ENCODE results near the gene LY6G5C.

LY6G5C gene

DNA sequence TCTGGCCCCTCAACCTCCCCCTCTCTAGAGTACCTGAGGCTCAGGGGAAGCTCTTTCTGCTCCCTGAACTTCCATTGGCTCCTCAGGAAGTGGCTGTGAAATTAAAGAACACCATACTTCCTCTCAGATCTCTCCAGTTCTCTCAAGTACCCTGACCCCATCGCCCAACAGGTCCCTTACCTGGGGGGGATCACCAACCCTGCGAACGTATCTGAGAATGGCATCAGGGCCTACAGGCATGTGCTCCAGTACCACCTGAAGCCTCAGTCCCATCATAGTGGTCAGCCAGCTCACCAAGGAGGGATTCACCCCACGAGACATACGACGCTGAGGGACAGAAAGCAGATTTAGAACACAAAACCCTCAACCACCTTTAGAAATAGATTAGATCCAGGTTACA is 40.3 kb downstream of the LY6G5C start:
- TF ChIP-seq, protein P1, sequence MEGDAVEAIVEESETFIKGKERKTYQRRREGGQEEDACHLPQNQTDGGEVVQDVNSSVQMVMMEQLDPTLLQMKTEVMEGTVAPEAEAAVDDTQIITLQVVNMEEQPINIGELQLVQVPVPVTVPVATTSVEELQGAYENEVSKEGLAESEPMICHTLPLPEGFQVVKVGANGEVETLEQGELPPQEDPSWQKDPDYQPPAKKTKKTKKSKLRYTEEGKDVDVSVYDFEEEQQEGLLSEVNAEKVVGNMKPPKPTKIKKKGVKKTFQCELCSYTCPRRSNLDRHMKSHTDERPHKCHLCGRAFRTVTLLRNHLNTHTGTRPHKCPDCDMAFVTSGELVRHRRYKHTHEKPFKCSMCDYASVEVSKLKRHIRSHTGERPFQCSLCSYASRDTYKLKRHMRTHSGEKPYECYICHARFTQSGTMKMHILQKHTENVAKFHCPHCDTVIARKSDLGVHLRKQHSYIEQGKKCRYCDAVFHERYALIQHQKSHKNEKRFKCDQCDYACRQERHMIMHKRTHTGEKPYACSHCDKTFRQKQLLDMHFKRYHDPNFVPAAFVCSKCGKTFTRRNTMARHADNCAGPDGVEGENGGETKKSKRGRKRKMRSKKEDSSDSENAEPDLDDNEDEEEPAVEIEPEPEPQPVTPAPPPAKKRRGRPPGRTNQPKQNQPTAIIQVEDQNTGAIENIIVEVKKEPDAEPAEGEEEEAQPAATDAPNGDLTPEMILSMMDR (IDR thresholded peaks at IDR 0.05), result no peak

DNA sequence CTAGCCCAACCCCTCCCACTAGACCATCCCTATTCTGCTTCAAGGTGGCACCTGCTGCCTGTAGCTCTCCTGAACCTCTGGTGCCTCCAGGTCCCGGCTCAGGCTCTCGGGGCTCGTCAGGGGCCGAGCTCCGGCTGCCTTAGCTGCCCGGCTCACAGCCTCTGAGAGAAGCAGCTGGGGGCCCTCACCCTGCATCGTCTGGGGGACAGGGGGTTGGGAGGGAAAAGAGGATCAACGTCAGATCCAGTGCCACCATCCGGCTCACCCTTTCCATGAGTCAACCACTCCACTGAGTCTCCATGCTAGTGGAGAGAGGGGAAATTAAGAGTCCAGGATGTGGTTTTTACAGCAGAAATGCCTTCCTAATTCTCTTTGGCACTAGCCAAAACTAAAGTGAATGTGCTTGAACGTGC is 41.4 kb downstream of the LY6G5C start:
- TF ChIP-seq, protein P1 (IDR thresholded peaks at IDR 0.05), result no peak

- TF ChIP-seq, protein P1 (IDR thresholded peaks at IDR 0.05), result no peak
These were observed 41.8 kb downstream of the LY6G5C start for GRCh38 chr6:31639043-31639442.

DNA sequence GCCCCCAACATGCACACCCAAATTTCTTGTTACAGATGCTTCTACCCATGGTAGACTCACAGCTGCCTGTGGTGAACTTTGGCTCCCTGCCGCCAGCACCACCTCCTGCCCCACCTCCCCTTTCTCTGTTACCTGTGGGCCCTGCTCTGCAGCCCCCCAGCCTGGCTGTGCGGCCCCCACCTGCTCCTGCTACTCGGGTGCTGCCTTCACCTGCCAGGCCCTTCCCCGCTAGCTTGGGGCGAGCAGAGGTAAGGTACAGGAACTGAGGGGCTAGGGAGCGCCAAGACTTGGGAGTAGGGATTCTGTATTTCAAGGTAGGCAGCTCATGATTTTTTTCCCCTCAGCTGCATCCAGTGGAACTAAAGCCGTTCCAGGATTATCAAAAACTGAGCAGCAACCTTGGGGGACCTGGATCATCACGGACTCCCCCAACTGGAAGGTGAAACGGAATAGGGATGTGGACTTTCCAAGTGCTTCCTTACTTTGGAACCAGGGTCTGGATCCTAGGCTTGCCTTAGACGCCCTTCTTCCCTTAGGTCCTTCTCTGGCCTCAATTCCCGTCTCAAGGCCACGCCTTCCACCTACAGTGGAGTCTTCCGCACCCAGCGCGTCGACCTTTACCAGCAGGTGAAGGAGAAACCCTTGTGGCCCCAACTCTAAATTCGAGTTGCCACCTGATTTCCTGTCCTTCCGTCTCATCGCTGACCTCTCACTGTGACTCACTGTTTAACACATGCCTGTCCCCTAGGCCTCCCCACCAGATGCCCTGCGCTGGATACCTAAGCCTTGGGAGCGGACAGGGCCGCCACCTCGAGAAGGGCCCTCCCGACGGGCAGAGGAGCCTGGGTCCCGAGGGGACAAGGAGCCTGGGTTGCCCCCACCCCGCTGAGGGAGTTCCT is 43.9 kb downstream of the LY6G5C start:
- TF ChIP-seq, protein P1 (IDR thresholded peaks at IDR 0.05), result no peak

DNA sequence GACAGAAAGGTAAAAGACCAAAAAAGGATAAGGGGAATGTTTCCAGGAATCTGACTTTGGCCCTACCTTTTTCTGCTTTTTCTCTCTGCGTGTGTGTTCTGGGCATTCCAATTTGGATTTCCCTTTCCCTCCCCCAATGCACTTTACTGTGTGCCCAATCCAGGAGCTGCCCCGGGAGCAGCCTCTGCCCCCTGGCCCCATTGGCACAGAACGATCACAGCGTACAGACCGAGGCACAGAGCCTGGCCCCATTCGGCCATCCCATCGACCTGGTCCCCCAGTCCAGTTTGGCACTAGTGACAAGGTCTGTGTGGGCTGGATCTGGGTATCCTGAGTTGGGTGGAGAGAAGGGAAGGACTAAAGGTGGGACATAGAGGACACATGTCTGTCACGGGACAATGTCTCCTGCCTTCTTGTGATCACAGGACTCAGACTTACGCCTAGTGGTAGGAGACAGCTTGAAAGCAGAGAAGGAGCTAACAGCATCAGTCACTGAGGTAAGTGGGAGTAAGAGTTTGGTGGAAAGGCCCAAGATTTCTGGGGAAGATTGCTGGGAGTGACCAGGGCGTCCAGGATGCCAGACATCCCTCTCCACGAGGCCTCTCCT is 45.8 kb downstream of the LY6G5C start:
- TF ChIP-seq, protein P1 (IDR thresholded peaks at IDR 0.05), result no peak

DNA sequence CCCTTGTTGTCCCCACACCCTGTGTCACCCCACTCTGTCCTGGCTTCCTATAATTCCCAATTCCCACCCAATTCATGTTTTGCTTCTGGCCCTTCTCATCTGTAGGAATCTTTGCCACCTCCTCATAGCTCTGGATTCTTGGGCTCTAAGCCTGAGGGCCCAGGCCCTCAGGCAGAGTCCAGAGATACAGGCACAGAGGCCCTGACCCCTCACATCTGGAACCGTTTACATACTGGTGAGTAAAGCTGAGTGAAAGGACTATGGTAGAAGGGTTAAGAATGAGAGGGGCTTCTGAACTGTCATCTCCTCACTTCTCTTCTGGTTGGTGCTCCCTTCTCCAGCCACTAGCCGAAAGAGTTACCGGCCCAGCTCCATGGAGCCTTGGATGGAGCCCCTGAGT is 46.7 kb downstream of the LY6G5C start:
- TF ChIP-seq, protein P1 (IDR thresholded peaks at IDR 0.05), result no peak

DNA sequence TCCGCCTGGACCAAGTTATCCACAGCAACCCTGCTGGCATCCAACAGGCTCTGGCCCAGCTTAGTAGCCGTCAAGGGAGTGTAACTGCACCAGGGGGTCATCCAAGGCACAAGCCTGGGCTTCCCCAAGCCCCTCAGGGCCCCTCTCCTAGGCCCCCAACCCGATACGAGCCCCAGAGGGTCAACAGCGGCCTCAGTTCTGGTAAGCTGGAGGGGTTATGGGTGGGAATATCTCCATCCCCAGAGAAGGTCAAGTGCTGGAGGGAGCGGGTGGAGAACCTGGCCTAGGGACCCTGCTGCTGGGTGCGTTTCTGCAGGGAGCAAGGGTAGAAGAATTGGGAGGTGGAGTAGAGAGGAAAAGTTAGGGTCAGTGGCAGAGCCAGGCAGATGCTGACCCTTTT is 47.4 kb downstream of the LY6G5C start:
- TF ChIP-seq, protein P1 (IDR thresholded peaks at IDR 0.05), result no peak
